Esophagus squamous epithelium (tissue), 4 donors: ENCODE measurements around the gene OPCML.

ENCODE experiments used
- POLR2A ChIP-seq, 4 donors: fragments of 450-650 bp; IDR thresholded peaks; one replicate each; pipeline ENCODE4 v1.6.1; 2017; ENCODE audit warnings: antibody characterized with exemption in 4 of 4, mild to moderate bottlenecking in 4 of 4, moderate library complexity in 3 of 4
- TF ChIP-seq, protein P1 (sequence below), 6 experiments: fragments of 450-650 bp in 4 of 6; fragments of 200-600 bp in 2 of 6; sonication (generic) in 2 of 6; IDR thresholded peaks; one replicate each; pipeline ENCODE4 v1.5.1; 2016 to 2019; ENCODE audit warnings: antibody characterized with exemption in 6 of 6, mild to moderate bottlenecking in 4 of 6, moderate library complexity in 4 of 6

DNA sequence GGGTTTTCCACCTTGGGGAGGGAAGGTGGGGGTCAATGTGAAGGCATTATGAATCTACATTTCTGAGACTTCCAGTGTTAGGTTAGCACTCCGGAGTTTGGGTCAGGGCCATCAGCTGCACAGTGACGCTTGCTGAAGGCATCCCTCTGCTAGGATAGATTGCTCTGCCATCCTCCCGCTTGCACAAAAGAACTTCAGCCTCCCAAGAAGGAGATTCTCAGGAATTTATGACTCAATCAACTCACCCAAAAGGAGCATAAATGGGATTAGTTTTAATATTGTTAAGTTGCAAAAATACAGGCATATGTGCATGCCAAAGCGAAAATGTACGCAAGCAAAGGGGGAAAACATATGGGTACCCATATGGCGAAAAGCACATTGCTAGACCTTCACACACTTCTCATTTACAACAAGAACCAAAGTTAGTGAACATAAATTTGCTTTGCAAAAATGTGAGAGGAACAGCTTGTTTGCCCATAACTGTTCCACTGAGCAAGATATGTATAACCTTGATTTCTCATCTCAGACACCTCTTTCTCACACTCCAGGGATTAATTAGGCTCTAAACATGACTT, 1013.0 kb downstream of the OPCML start:
- TF ChIP-seq, protein P1, sequence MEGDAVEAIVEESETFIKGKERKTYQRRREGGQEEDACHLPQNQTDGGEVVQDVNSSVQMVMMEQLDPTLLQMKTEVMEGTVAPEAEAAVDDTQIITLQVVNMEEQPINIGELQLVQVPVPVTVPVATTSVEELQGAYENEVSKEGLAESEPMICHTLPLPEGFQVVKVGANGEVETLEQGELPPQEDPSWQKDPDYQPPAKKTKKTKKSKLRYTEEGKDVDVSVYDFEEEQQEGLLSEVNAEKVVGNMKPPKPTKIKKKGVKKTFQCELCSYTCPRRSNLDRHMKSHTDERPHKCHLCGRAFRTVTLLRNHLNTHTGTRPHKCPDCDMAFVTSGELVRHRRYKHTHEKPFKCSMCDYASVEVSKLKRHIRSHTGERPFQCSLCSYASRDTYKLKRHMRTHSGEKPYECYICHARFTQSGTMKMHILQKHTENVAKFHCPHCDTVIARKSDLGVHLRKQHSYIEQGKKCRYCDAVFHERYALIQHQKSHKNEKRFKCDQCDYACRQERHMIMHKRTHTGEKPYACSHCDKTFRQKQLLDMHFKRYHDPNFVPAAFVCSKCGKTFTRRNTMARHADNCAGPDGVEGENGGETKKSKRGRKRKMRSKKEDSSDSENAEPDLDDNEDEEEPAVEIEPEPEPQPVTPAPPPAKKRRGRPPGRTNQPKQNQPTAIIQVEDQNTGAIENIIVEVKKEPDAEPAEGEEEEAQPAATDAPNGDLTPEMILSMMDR (IDR thresholded peaks at IDR 0.05): no peak
- no peak for TF ChIP-seq POLR2A (IDR thresholded peaks at IDR 0.05)
